ENCODE data around the gene LYRM4.
"Not testable (repeated sequence)": the region's sequence is repeated elsewhere in the genome, so short reads cannot be mapped to it uniquely, and the experiment has no call there.

Gene LYRM4

GRCh38 chr6:5139828-5140771 is 120.7 kb downstream of the LYRM4 start:
- no peak for DNase-seq

GRCh38 chr6:5138995-5139827 is 121.5 kb downstream of the LYRM4 start:
- no peak for DNase-seq

GRCh38 chr6:5136851-5137250 is 123.9 kb downstream of the LYRM4 start:
- no peak for DNase-seq

- no peak for DNase-seq
These were observed 124.9 kb downstream of the LYRM4 start for GRCh38 chr6:5135788-5136376.

- DNase-seq, result no peak
These were observed 126.8 kb downstream of the LYRM4 start for GRCh38 chr6:5133943-5134342.

GRCh38 chr6:5132731-5133130 is 128.0 kb downstream of the LYRM4 start:
- no peak for DNase-seq

- DNase-seq, result no peak
These were observed 130.4 kb downstream of the LYRM4 start for GRCh38 chr6:5130135-5130866.

- DNase-seq, result no peak
These were observed 132.4 kb downstream of the LYRM4 start for GRCh38 chr6:5128351-5128750.

- no peak for DNase-seq
These were observed 133.6 kb downstream of the LYRM4 start for GRCh38 chr6:5127106-5127687.

- DNase-seq, result no peak
These were observed 134.5 kb downstream of the LYRM4 start for GRCh38 chr6:5126214-5126613.

- no peak for DNase-seq
These were observed 135.4 kb downstream of the LYRM4 start for GRCh38 chr6:5125152-5126006.

- DNase-seq, result no peak
These were observed 136.2 kb downstream of the LYRM4 start for GRCh38 chr6:5124526-5124925.

- no peak for DNase-seq
These were observed 137.2 kb downstream of the LYRM4 start for GRCh38 chr6:5123296-5124143.

- no peak for DNase-seq
These were observed 138.1 kb downstream of the LYRM4 start for GRCh38 chr6:5122504-5123112.

- DNase-seq, result no peak
These were observed 138.8 kb downstream of the LYRM4 start for GRCh38 chr6:5121956-5122355.

- DNase-seq, result no peak
These were observed 139.3 kb downstream of the LYRM4 start for GRCh38 chr6:5121479-5121878.

GRCh38 chr6:5120543-5120942 is 140.2 kb downstream of the LYRM4 start:
- DNase-seq, result not testable (repeated sequence)

GRCh38 chr6:5120011-5120410 is 140.7 kb downstream of the LYRM4 start:
- no peak for DNase-seq

- DNase-seq, result no peak
These were observed 141.4 kb downstream of the LYRM4 start for GRCh38 chr6:5119090-5119951.
